GM19397 (cell line): ENCODE results near the gene BROX.
"Not testable (repeated sequence)": the region's sequence is repeated elsewhere in the genome, so short reads cannot be mapped to it uniquely, and the experiment has no call there.

Experiments used
- ATAC-seq: cut with Tn5 transposase; IDR thresholded peaks from one replicate; pipeline ENCODE4 v1.9.1; 2021; ENCODE audit warnings: mild to moderate bottlenecking, moderate library complexity; ENCODE audit not compliant: unreplicated experiment

BROX gene

GRCh38 chr1:222730866-222731265 lies 18.5 kb downstream of the BROX start:
- ATAC-seq: no peak

- ATAC-seq: peak; percentile 99
Measured at GRCh38 chr1:222732216-222733159, 20.1 kb downstream of the BROX start.

GRCh38 chr1:222734740-222735139 lies 22.4 kb downstream of the BROX start:
- ATAC-seq: no peak

GRCh38 chr1:222736470-222736869 lies 24.1 kb downstream of the BROX start:
- ATAC-seq: no peak

GRCh38 chr1:222736972-222737371 lies 24.6 kb downstream of the BROX start, which contains the start of gene FAM177B:
TSS of gene FAM177B (plus strand) at chr1:222737202. CDS start at chr1:222746546, 9,344 bp downstream.
- no peak for ATAC-seq

- ATAC-seq: no peak
Measured at GRCh38 chr1:222739465-222739864, 27.1 kb downstream of the BROX start.

- no peak for ATAC-seq
Measured at GRCh38 chr1:222739929-222740328, 27.6 kb downstream of the BROX start.

GRCh38 chr1:222741630-222742457 lies 29.5 kb downstream of the BROX start:
- ATAC-seq: not testable (repeated sequence)

GRCh38 chr1:222749927-222750326 lies 37.6 kb downstream of the BROX start:
- no peak for ATAC-seq

GRCh38 chr1:222750651-222751050 lies 38.3 kb downstream of the BROX start:
- no peak for ATAC-seq

GRCh38 chr1:222751255-222751654 lies 38.9 kb downstream of the BROX start:
- no peak for ATAC-seq

- no peak for ATAC-seq
Measured at GRCh38 chr1:222754366-222755139, 42.2 kb downstream of the BROX start.

- no peak for ATAC-seq
Measured at GRCh38 chr1:222757646-222758268, 45.4 kb downstream of the BROX start.

GRCh38 chr1:222759451-222760035 lies 47.2 kb downstream of the BROX start:
- no peak for ATAC-seq

GRCh38 chr1:222761083-222761482 lies 48.7 kb downstream of the BROX start:
- no peak for ATAC-seq

- ATAC-seq: not testable (repeated sequence)
Measured at GRCh38 chr1:222762178-222762577, 49.8 kb downstream of the BROX start.

- no peak for ATAC-seq
Measured at GRCh38 chr1:222767152-222767571, 54.8 kb downstream of the BROX start.

- ATAC-seq: no peak
Measured at GRCh38 chr1:222768592-222768991, 56.2 kb downstream of the BROX start.

- ATAC-seq: no peak
Measured at GRCh38 chr1:222769181-222769580, 56.8 kb downstream of the BROX start.
